ENCODE data around the gene FAM107B.

Gene FAM107B

DNA sequence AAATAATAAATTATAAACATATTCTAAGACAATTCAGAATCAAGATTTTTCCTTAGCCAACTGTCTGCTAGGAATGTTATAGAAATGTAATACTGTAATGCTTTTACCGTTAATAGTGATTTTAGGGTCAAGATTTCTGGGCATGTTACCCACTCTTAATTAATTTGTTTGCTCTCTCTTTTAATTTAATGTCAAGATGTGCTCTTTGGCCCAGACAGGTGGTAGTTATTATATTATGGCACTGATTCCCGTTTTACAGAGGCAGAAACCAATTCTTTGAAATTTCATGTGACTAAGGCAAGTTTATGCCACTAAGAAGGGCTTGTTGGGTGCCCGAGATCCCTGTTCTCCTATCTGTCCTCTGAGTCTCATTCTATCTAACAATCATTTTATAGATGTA, 959 bp upstream of the FAM107B start:
- DNase-seq, result no peak

DNA sequence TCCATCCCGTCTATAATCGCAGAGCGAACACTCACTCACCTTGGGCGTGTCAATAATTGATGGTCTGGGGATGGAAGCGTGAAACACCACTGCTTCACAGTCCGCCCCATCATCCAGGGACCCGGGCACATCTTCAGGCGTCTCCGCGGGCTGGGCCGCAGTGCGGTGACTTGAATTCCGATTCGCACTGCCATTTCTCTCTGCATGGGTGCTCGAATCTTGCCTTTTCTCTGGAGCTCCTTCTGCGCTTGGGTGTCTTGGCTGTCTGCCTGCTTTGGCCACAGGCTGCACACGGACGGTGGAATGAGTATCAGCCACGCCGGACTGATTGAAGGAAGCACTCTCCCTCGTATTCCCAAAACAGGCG, 500 bp downstream of the FAM107B start:
- DNase-seq, result no peak

DNA sequence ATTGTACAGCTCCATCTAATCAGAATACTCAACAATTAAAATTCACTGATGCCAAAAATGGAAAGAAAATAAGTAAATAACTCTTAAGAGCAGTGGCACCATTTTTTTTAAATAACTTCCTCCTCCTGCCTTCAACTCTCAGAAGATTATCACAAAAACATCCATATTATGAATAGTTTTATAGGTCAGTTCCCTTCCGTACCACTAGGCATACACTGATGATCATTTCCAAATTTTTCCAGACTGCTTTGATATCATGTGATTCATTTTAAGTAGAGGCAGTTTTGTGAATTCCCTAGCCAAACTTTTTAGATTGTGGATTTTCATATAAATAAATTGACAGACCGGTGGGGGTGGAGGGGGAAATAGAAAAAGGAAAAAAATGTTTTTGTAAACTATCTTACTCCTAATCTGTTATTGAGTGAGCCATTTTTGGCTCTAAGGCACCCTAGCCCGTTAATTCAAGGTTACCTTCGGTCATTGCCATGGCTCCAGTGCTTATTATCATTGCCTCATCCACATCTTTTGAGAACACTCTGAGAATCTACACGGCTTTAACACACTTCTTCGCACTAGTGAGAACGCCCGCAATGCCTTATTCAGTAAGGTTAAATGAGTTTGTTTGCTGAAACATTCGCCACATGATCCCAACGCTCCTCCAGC, 1.0 kb downstream of the FAM107B start:
- no peak for DNase-seq

GRCh38 chr10:14772399-14772798, 2.3 kb downstream of the FAM107B start:
- DNase-seq, result no peak

DNA sequence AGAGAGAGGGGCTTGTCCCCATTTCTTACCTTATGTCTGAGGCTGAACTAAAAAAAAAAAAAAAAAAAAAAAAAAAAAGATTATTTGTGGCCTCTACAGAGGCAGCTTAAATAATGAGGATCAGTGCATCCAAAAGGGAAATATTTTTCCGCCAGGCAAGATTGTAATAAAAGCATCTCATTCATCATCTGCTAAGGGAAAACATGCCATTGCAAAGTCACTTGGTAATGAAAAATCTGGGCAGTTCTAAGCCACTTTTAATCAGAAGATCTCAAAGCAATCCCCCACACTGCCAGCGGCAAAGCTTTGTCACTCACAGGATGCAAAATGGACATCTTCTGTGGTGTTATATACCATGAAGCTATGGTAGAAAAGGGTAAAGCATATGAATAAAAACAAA, 3.8 kb downstream of the FAM107B start:
- no peak for DNase-seq

DNA sequence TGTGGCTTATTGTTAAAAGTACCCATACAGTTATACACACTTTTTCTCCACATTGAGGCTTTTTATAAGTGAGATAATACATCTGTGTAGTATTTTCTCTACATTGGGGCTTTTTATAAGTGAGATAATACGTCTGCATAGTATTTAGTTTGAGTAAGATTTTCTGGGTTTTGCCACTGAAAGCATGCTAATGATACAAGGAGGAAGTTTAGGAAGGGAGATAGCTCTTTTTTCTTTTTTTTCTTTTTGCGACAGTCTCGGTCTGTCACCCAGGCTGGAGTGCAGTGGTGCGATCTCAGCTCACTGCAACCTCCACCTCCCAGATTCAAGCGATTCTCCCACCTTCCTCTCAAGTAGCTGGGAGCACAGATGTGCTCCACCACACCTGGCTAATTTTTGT, 13.3 kb downstream of the FAM107B start:
- DNase-seq, result no peak

DNA sequence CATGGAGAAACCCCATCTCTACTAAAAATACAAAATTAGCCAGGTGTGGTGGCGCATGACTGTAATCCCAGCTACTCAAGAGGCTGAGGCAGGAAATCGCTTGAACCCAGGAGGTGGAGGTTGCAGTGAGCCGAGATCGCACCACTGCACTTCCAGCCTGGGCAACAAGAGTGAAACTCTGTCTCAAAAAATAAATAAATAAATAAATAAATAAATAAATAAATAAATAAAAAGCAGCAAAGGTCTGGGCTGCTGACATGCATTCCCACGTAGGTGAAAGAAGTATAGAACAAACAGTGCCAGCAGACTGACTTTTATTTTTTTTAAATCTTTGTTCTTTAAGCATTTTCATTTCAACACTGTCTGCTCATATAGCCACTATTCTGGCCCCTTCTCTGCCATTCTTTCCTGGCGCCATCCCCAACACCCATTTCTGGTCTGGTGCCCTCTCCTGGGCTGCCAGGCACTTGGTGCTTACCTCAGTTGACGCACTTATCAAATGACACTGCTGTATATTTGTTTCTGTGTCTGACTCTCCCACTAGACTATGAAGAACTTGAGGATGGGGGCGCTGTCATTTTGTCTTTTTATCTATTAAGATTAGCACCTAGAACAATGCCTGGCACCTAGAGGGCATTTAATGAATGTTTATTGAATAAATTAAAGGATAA, 15.6 kb downstream of the FAM107B start:
- DNase-seq, result no peak

DNA sequence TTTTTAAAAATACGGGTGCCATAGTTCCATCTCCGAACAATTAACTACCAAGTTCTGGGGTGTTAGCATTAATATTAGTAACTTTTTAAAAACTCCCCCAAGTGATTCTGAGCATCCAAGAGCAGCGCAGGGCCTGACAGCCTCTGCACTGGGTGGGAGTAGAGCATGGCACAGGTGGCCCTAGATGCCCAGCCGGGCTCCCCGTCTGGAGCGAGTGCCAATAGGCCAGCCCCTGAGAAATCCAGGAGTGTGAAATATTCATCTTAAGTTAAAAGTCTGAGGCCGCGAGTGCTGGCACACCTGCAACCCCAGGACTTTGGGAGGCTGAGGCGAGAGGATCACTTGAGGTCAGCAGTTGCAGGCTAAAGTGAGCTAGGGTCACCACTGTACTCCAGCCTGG, 16.2 kb downstream of the FAM107B start:
- no peak for DNase-seq

GRCh38 chr10:14757986-14758385, 16.7 kb downstream of the FAM107B start:
- no peak for DNase-seq

DNA sequence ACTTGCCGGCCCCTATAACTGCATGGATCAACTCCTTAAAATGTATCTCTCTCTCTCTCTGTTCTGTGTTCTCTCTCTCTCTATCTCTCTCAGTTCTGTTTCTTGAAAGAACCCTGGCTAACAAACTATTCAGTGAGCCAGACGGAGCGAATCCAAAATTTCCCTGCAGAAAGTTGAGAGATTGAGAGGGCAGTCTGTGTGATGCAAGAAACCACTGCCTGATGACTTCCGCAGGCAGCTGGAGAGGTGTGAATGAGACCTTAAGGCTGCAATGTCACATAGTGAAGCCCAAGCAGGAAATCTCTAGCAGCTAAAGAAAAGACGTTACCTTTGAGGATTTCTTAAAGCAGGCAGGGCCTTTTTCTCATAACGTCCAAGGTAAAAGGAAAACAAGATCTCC, 17.3 kb downstream of the FAM107B start:
- no peak for DNase-seq

DNA sequence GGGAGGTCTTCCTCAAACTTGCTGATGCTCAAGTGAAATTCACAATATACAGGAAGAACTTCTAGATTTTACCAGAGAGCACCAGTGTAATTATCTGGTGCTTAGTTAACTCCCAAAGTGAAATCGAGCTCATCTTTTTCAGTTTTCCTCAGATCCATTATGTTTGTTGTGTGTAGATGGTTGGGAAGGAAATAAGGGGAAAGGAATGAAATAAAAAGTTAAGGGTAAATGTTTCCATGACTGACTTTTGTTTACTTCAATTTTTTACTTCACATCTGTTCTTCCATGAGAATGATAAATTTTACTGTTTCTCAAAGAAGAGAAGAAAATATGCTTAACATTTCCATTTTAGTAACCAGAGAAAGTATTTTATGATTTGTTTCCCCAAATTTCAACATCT, 21.3 kb downstream of the FAM107B start:
- DNase-seq, result no peak

DNA sequence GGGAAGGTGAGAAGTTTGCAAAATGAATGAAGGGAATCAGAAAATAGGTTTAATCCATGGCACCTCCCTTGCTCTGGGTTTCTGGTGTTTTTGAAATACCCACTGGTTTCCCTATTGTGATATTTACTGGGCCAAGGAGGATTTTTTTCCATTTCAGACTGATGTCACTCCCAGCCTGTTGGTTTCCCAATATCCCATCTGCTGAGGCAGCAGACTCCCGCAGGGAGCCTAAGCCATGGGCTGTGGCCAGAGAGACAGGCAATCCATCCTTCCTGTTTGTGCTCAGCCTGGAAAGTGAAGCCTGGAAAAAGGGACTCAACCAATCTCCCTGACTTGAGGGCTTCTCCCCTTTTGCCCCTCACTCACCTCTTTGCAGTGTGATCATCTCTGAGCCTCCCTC, 22.8 kb downstream of the FAM107B start:
- DNase-seq, result peak; percentile 30

- peak; percentile 6 for DNase-seq
Measured at GRCh38 chr10:14751014-14751896, 23.4 kb downstream of the FAM107B start.

DNA sequence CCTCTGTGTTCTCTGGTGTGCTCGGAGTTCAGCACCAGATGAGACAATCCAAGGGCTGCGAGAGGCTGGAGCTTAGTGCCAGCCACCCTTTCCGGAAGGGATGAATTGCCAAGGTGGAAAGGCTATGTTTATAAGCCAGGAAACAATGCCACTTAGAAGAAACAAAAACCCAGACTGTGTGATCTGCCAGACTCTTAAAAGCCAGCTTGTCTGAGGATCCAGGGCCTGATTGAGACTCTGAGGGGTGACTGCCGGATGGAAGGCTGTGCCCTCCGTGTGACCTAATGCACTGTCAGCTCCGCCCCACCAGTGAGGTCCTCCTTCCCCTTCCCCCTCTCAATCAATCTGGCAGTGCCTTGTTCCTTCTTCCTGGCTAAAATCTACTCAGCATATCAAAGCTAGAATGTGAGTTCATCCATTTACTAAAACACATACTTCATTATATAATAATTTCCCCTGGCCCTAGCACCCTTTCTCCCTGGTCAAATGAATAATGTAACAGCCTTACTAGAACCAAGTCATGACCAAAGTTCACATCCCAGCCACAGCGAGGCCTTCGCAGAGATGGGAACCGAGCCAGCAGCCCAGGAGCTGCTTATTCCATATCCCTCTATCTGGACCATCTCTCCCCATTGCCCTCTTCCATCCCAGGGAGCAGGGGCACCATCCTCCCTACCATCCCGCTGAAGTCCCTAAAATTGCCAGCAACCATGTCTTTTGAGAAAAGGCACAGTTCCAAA, 25.5 kb downstream of the FAM107B start:
- DNase-seq, result no peak

- DNase-seq, result no peak
Measured at GRCh38 chr10:14748441-14748840, 26.3 kb downstream of the FAM107B start.

DNA sequence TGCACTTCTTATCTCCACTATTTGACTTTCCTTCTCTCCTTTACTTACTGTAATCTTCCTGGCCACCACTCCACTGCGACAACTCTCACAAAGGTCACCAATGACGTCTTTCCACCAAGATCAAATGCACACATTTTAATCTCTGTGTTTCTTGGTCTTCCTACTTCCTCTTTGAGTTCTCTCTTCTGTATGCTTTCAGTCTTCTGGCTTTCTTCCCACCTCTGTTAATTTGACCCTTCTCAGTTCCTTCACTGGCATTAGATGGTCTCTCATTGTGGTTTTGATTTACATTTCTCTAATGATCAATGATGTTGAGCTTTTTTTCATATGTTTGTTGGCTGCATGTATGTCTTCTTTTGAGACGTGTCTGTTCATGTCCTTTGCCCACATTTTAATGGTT, 31.9 kb downstream of the FAM107B start:
- no peak for DNase-seq

DNA sequence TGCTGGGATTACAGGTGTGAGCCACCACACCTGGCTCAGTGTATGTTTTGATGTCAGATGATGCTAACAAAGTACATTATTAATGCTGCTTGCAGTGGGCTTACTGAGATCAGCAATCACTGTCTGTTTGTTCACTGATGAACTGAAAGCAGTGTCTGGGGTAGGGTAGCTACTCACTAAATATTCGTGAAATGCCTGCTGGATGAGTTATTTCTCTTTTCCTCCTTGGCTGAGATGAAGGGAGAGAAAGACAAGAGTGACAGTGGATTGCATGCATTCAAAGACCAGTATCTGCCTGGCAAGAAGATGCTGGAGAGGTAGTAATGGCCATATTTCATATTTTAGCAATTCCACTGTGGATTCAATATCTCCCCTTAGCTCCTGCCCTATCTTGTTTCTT, 32.3 kb downstream of the FAM107B start:
- no peak for DNase-seq

- DNase-seq, result no peak
Measured at GRCh38 chr10:14740684-14741247, 33.9 kb downstream of the FAM107B start.

GRCh38 chr10:14737808-14738545, 36.7 kb downstream of the FAM107B start:
- DNase-seq, result no peak

DNA sequence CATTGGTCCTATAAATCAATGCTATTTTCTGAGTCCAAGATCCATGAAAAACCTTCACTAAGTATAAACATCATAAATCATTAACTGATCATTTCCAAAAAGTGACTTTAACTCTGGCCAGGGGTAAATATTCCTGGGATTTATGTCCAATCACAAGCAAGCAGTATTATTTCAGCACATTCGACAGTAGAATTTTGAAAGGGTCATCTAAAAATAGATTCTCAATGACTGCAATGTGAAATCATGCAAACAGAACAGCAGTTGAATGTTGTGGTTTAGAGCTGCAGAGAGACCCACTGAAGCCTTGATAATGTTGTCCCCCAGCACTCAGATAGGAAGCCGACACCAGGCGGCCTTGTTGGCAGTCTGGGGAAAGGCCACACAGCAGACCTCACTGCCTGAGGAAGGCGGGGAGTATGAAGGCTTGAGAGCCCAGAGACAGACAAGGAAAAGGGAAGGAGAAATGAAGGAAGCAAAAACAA, 38.1 kb downstream of the FAM107B start:
- DNase-seq, result no peak

- no peak for DNase-seq
Measured at GRCh38 chr10:14736043-14736442, 38.7 kb downstream of the FAM107B start.

DNA sequence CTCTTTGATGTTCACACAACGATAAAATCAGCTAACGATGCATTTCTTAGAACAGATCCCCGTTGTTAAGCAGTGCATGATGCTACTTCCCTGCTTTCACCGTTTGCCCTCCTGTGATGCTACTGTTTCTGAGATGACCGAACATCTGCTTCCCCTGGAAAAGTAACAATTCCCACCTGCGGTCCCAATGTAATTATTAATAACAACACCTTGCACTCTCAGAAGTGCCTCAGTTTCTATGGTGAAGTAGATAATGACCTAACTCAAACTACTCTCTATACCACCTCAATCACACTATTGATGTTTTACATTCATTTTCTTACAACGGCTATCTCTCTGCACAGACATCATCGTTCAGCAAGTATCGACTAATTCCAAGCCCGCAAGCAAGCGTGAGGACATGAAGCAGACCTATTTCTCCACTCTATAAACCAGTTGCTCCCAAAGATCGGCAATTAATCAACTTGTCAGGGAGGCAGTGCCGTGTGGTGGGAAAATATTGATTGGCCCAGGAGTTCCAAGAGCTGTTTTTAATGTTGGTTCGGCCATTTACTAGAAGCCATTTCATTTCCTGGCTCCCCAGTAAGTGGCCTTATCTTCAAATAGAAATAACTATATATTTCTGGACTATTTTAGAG, 42.7 kb downstream of the FAM107B start:
- DNase-seq, result no peak
